CD4-positive, alpha-beta T cell treated with Interleukin-6 at 100 ng/mL for 8 hours (primary cell): ENCODE results near the gene ANKH.
A peak's percentile ranks its signal among the peaks of the same experiment; 100 is the strongest.

ENCODE experiments used
- DNase-seq: peaks from one replicate; pipeline ENCODE4 v3.0.0-alpha.2; 2020; ENCODE audit warnings: mixed read lengths, low spot score

ANKH gene

DNA sequence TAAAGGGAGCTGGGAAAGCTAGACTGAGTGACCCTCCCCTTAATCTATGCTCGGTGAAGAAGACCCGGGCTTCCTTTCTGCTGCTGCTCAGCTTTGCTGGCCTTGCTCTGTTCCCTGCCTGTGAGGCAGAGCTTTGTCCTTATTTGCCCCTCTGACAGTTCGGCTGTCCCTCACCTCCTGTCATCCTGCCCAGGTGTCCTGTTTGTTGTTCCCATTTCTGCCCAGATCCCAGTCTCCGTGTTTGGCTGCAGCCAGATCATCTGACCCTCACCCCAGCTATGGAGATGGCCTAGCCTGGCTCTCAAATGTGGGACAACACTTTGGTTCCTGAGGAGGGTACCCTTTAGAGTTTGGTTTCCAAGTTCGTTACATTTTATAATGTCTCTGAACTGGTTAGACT, 186.8 kb downstream of the ANKH start:
- no peak for DNase-seq

DNA sequence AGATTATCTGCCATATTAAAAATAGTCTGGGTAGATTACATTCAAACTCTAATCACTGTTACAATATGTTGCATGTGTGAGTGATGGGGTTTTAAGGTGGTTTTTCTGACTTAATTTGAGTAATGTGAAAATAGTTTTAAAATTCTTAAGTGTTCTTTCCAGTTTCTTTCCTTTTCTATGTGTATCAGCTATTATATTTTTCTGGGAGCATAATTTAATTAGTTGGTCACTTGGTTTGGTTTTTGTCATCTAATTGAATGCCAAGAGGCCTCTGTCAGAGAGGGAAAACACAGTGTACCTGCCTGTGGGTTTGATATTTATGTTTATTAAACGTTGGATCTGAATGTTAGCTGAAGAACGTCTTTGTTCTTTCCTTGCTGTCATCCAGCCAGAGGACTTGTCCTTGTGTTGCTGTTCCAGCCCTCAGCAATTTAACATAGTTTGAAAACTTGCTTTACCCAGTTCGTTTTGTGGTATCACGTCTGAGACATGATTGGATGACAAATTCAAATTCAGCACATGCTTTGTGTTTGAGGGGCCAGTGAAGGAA, 187.6 kb downstream of the ANKH start:
- DNase-seq = no peak

DNA sequence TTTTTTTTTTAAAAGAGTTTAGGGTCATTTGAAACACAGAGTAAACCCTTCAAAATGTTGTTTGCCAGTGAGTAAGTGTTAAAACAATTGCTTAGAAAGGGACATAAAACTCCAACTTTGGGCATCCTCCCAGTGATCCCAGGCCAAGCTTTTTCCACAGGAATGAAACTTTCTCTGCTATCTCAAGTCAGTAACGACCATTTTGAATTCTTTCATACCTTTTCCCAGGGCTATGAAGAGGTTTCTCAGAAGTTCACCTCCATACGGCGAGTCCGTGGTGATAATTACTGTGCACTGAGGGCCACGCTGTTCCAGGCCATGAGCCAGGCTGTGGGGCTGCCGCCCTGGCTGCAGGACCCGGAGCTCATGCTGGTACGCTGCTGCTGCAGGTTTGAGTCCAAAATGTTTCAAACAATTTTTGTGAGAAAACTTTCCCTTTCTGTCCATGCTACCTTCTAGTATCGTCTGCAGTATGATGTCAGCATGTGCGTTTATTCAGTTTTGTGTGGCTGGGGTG, 190.3 kb downstream of the ANKH start:
- no peak for DNase-seq

DNA sequence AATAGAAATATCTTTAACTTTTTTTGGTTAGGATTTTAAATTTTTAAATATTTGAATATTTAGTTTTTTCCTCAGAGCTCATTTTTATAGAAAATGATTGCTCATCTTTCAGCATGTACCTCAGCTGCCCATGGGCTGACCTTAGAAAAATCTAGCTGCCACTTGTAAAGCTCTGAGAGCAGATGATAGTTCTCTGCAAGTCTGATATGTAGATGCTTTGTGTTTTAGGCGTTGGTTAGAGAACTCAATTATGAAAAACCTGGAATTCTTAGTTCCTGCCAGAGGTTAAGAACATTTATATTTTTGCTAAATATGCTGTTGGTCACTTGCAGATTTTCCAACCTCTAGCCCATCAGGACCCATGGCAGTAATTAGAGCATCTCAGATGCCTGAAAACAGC, 192.0 kb downstream of the ANKH start:
- DNase-seq = no peak

DNA sequence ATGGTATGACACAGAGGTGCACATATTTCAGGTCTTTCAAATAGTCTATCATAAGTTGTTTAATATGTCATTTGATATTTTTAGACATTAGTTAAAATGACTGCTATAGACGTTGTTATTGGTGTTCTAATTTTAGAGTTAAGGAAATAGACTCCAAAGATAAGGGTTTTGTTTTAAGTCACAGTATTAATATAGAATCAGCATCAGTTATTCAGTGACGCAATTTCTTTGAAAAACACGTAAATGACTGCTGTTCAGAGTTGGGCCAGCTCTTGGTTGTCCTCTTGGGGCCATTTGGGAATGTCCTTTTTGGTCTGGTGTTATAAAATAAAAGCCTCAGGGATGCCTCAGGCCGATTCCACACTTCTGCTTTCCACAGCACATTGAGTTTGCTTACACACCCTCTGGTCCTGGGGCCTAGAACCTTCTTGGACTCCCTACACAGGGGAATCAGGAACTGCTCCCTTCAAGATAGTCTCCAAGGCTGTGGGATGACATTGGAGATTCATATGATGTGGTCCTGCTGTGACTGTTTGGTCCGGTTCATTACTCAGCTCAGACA, 192.7 kb downstream of the ANKH start:
- DNase-seq = no peak

DNA sequence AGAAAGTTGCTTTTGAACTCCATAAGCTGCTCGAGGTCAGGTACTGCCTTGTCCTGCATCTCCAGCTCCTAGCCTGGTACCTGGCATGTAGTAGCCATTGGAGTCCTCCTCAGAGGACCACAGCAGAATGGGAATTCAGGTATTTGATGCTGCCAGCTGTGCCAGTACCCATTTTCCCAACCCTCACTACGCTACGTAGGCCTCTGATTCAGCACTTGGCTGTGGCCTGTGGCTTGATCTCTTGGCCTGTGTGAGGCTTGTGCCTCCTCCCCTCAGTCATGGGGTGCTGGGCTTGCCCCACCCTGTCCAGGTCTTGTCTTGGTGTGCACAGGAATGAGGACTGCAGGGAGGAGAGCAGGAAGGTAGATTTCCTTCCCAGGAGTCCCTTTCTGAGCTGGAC, 195.3 kb downstream of the ANKH start:
- DNase-seq = no peak

DNA sequence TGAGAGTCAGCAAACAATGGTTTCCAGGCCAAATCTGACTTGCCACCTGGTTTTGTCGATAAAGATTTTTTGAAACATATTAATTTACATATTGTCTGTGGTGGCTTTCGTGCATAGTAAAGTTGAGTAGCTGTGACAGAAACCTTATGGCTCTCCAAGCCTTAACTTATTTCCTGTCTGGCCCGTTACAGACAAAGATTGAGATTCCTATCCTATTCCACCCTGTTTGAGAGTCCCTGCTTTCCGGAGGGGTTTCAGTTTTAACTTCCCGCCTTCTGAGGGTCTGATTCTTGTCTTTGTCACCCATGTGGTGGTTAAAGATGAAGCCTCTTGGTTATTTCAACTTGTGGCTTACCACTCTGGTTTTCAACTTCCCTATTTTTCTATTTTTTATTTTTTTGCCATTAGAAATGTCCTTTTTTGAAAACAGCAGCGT, 195.7 kb downstream of the ANKH start:
- no peak for DNase-seq

DNA sequence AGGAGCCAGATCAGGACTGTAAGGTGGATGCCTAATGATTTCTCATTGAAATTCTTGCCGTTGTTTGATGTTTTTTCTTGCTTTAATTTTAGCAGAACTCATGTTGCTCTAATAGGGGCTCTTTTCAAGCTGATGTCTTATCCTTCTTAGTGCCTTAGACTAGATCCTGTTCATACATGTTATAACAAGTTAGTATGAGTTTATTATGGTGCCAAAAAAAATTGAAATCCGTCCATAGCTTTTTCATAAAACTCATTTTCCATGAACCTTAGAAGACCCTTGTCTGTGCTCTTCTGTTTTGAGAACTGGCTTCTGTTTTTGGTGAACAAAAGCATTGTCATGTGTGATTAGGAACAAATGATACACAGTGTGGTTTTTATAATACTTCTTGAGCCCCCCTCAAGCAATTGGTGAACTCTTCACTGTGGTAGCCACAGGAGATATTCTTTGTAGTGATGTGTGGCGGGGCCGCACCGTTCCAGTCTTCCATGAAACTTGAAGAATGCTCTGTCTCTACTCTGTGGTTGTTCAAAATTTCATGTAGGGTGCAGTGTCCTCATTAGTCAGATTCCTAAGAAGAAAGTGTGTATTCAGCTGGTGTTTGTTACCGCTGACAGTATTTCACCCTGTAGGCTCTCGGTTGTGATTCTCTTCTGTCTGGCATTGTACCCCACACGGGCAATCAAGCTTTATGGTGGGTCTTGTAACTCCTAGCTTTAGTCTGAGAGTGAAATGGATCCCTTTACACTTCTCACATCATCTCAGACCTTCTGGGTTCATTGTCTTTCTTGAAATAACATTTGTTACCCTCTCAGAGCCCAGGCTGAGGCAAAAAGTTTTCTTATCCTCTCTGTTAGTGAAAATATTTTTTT, 196.4 kb downstream of the ANKH start:
- no peak for DNase-seq

DNA sequence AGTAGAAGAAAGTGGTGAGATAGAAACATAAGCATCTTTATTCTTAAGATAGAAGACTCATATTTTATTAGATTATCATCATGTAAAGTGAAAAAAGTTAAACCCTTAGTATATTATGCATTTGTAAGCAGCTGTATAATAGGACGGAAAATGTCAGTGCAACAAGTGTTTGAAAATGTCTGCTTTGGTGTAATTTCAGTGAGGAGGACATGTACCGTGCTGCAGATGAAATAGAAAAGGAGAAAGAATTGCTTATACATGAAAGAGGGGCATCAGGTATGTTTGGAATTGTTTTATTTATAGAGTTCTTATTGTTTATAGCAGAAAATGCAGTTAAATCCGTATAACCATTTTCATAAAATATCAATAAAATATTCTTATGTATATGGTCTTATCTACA, 198.1 kb downstream of the ANKH start:
- no peak for DNase-seq

DNA sequence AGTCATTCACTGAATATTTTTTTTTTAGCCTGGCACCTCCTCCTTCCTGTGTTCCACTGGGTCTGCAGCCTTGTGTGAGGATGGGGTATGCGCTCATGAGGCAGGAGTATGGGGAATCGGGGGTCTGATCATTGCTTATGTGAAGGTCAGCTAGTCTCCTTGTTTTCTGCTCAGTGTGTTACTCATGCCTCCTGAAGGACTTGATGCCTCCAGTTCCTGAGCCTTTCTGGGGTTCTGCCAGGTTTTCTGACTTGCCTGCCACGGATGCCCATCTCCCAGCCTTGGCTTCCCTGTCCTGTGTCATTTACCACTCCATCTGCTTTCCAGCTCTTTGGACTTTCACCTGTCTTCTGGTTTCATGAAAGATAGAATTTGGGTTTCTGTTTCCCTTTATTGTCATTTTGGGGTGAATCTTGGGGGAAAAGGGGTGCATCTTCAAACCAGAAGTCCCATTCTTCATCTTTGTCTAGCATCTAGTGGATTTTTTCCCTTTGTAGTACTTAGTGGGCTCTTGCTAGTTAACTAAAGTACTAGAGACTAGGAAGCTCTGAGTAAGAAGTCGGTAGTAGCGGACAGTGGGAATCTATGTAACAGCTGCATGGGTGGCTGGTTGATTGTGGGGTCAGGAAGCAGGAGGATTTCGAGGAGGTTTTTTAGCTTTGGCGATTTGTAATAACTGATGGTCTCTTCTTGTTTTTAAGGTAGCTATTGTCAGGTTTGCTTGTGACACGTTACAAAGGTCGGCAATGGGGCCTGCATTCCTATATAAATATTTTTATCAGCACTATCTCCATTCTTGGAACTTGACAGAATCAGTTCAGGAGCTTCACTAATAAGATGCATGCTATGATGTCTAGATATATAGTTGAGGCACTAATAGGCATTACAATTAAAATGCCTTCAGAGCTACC, 198.8 kb downstream of the ANKH start:
- DNase-seq = no peak

DNA sequence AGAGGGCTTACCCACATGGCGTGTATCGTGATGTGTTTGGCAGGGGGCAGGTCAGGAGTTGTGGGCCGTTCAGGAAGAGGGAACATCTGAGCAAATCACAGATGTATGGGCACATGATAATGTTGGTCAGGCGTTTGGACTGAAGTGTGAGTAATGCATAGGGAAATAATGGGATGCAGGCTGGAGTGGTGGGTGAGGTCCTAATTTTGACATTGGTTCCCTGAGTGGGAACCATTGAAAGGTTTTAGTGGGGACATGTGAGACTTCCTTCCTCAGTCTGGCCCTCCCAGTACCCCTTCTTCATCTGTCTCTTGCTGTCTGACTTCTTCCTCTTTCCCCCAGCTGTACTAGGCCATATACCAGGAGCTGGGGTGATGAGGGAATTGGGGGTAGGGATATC, 199.5 kb downstream of the ANKH start:
- no peak for DNase-seq

DNA sequence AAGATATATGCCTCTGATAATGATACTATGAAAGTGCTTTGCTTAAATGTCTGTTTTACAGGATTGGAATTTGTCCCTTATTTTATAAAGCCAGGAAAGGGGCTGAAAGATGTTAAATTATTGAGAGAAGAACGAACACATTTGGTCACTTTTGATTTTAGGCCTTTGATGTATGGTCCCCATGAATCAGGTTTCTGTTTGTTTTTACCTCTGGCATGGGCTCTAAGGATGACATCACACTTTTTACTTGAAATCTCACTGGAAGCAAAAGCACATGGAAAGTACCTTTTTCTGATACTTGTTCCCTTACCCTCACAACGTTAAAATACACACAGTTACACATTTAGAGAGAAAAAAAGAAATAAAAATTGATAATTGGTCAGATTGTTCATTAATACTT, 200.2 kb downstream of the ANKH start:
- no peak for DNase-seq

DNA sequence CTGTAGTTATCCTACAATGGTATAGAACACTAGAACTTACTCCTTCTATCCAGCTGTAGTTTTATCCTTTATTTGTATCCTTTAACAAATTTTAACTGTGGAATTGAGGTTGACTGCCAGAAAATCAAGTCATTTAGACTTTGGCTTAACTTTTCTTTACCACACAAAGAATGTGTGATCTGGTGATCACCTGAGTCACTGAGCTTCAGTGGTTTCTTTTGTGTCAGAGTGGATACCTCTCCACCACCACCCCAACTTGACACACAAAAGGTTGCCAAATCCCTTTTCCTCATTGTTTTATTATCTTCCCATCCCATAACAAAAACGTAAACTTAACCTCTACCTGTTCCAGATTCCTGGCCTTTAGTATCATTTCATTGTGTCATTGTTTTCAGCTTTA, 201.6 kb downstream of the ANKH start:
- no peak for DNase-seq

DNA sequence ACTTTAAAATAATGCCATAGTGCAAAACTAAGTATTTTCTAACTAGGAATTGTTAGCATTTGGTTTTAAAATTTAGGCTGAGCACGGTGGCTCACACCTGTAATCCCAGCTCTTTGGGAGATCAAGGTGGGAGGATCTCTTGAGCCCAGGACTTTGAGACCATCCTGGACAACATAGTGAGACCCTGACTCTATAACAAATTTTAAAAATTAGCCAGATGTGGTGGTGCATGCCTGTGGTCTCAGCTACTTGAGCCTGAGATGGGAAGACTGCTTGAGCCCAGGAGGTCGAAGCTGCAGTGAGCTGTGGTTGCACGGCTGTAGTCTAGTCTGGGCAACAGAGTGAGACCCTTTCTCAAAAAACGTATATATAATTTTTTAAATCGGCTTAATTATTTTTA, 202.2 kb downstream of the ANKH start:
- no peak for DNase-seq

DNA sequence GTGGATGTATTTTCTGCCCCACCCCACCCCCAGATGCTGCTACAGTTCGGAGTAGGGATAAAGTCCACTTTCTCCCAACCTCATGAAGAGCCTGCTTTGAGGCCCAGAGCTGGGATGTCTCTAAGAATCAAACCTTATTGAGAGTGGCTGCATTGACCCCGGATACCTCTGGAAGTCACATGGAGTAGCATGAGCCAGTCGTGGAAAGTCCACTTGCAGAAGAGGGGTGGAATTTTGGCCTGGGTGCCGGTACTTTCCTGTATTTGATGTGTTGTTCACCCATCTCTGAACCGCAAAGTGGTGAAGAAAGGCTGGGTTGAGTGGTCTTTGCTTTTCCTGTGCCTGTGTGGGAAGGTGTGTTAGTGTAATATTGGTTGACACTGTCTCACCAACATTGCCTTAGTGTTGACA, 203.4 kb downstream of the ANKH start:
- DNase-seq = no peak

DNA sequence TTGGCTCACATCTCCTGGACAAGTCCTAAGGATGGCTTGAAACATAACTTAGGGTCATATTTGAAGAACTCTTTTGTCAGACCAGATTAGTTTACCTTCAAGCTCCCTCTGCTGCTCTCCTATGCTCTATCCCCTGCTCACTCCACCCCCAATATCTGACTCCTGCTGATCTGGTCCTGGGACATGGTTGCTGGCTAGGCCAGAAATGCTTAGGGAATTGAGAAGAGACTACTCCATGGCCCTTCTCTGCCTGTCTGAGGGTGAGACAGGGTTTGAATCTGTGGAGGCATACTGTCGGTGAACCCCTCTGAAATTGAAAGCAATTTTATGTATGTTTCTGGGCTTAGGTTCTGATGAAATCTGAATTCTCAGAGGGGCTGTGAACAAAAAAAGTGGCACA, 203.8 kb downstream of the ANKH start:
- no peak for DNase-seq

DNA sequence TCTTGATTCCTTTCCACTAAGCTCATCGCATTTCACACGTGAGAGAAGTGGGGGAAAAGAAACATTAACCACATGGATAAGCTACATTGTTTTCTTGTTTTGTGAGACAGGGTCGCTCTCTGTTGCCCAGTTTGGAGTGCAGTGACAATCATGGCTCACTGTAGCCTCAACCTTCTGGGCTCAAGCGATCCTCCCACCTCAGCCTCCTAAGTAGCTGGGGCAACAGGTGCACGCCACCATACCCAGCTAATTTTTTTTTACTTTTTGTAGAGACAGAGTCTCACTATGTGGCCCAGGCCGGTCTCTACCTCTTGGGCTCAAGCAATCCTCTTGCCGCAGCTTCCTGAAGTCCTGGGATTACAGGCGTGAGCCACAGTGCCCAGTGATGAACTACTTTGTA, 204.3 kb downstream of the ANKH start:
- no peak for DNase-seq

DNA sequence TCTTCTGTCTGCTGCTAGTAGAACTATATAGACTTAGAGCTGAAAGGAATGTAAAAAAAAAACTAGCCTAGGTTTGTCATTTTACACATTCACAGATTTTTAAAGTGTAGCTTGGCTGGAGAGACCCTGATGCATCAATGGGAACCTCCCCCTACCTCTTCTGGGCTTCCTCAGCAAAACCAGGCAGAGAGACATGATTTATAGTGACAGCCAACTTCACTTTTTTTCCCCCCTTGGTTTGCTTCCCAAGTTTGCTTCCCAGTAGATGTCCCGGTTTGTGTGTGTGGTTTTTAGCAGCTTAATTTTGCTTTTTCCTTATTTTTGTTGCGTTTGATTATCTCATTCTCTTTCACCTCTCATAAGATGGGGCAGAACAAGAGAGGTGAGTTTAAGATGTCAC, 205.2 kb downstream of the ANKH start:
- no peak for DNase-seq

DNA sequence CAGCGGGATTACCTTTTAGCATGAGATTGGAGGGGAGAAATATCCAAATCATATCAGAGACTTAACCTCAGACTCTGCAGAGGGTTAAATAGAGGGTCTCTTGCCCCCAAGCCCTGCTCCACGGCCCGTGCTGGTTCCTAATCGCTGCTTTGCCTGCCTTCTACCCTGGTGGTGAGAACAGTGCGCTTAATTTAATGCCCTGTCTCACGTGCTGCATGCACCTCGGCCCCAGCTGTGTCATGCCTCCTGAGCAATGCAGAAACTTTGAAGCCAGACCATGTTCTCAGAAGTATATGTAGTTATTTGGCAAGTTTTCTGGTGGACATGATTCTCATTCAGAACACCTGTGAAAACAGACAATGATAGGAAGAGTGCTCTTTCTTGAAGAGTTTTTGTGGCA, 205.6 kb downstream of the ANKH start:
- peak; percentile 51 for DNase-seq

DNA sequence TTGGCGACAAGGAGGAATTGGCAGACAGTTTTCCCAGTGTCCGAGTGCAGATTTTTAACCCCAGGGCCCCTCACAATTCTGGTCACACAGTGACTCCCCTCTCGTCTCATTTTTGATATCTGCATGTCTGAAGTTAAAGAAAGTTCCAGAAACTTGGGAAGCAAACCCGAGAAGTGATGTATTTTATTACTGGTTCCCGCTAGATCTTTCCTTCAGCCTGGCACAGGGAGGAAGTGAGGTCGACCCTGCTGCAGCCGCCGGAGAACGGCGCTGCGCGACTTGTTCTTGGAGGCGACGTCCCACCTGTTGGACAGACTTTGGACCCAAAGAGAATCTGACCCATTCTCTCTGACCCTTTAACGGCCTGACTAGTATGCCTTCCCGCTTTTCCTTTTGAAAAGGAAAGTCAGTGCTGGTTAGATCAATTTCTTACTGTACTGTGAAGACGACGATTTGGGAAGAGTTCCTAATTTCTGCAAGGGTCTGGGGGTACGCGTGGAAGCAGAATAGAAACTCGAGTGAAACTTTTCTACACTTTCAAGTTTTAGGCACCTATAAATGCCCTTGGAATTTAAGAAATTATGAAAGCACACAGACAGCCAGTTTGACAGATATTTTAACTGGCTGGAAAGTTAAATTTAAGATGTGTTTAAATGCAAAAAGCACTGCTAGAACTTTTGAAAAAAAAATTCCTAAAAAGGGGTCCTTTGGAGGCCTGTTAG, 206.3 kb downstream of the ANKH start:
- DNase-seq = no peak

DNA sequence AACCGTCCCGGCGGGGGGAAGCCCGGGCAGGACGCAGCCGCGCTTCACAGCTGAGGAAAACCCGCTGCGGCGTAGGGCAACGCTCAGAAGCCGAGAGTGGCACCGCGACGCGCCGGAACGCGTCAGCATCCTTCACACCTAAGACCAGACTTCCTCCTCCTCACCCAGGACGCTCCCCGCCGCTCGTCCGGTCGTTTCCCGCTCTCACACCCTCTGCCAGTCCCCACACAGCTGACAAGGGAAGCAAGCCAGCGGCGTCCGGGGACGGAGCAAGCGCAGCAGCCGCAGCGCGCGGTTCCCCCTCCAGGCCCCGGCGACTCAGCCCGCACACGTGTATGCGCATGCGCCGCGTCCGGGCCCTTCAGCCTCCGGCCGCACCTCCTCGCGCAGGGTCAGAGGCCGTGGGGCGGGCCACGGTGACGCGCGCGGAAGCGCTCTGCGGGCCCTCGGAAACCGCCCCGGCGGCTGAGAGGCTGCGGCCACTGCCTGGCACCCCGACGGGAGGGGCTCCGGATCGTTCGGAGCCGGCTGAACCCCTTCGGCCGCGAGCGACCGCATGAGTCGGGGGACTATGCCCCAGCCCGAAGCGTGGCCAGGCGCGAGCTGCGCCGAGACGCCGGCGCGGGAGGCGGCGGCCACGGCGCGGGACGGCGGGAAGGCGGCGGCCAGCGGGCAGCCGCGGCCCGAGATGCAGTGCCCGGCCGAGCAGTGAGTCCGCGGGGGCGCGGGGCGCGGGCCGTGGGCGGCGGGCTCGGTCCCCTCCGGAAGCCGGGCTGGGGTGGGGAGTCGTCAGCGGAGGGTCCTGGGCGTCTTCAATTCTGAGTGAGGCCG, 207.1 kb downstream of the ANKH start, which contains the start of gene OTULIN:
OTULIN (plus strand) TSS at position 449 of the 831 bp plus-strand sequence; CDS start at position 557, 108 bp downstream.
- DNase-seq = peak; percentile 85
